Ovary (tissue), 3 donors: Measurements from ENCODE around the gene CADPS.

ENCODE experiments used
- CTCF ChIP-seq, 3 donors: fragments of 450-650 bp in 2 of 3; fragments of 200-600 bp in 1 of 3; IDR thresholded peaks; one replicate each; pipeline versions ENCODE4 v1.5.1 to v1.8.0; 2016 to 2022; ENCODE audit warnings: antibody characterized with exemption in 3 of 3, mild to moderate bottlenecking in 1 of 3
- EP300 ChIP-seq: sonication (generic); formaldehyde crosslinking; IDR thresholded peaks from one replicate; pipeline ENCODE4 v1.6.1; 2017; ENCODE audit warnings: antibody characterized with exemption
- donor health status: DM: no; HTN: no; CAD: no.

- TF ChIP-seq CTCF (IDR thresholded peaks at IDR 0.05) (no peak), EP300 (no peak)
Observed at GRCh38 chr3:62873761-62874710, 1.2 kb downstream of the CADPS start.
